ENCODE measurements around the gene CLEC4E.
"Not testable (repeated sequence)": the region's sequence is repeated elsewhere in the genome, so short reads cannot be mapped to it uniquely, and the experiment has no call there.

The CLEC4E gene

GRCh38 chr12:8566525-8566924 lies 25.8 kb upstream of the CLEC4E start:
- Histone ChIP-seq H3K9me3 (ENCODE audit: insufficient read depth, low read depth, low read length) (no peaks in the 10 kb centered on the region), H3K36me3 (ENCODE audit: insufficient read depth, low read length) (no peaks in the 10 kb centered on the region), H3F3A (ENCODE audit: low read depth) (no peaks in the 10 kb centered on the region), H3K27me3 (ENCODE audit: insufficient read depth, low read length, poor library complexity, severe bottlenecking) (no peaks in the 10 kb centered on the region), H3K79me2 (ENCODE audit: insufficient read depth, low read length) (no peaks in the 10 kb centered on the region), H2AFZ (ENCODE audit: low read length) (no peak overlapping the region), H3K4me1 (ENCODE audit: insufficient read depth, low read length, poor library complexity, severe bottlenecking) (no peaks in the 10 kb centered on the region), H3K4me3 (ENCODE audit: low read length, poor library complexity, severe bottlenecking) (no peak overlapping the region), H3K9me2 (replicated peaks; ENCODE audit: low read depth, low read length) (no peaks in the 10 kb centered on the region), H3K4me2 (ENCODE audit: low read depth, low read length, poor library complexity, severe bottlenecking) (no peak overlapping the region), H3K9ac (ENCODE audit: low read depth, low read length, poor library complexity, severe bottlenecking) (no peak overlapping the region), H4K20me1 (ENCODE audit: insufficient read depth, low read length, poor library complexity, severe bottlenecking) (no peaks in the 10 kb centered on the region)
- TF ChIP-seq EZH2phosphoT487 (IDR thresholded peaks at IDR 0.05; ENCODE audit: borderline replicate concordance): no peak
- TF ChIP-seq, protein P1, sequence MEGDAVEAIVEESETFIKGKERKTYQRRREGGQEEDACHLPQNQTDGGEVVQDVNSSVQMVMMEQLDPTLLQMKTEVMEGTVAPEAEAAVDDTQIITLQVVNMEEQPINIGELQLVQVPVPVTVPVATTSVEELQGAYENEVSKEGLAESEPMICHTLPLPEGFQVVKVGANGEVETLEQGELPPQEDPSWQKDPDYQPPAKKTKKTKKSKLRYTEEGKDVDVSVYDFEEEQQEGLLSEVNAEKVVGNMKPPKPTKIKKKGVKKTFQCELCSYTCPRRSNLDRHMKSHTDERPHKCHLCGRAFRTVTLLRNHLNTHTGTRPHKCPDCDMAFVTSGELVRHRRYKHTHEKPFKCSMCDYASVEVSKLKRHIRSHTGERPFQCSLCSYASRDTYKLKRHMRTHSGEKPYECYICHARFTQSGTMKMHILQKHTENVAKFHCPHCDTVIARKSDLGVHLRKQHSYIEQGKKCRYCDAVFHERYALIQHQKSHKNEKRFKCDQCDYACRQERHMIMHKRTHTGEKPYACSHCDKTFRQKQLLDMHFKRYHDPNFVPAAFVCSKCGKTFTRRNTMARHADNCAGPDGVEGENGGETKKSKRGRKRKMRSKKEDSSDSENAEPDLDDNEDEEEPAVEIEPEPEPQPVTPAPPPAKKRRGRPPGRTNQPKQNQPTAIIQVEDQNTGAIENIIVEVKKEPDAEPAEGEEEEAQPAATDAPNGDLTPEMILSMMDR (conservative IDR thresholded peaks at IDR 0.05; ENCODE audit: low read length): no peak

DNA sequence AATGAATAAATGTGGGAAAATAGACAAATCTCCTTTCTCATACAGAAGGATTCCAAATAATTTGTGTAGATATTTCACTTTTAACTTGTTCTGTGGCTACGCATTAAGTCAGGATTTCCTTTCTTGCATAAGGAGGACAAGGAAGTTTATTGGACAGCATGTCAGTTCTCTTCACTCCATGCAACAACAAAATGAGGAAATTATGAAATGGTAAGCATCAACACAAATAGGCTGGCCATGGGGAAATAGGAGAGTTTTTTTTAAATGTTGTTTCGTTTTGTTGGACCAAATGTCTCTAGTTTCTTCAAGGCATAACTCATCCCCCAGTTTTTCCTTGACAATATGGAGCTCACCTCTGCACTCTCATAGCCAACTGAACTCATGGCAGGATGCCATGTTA lies 25.3 kb upstream of the CLEC4E start:
- not testable (repeated sequence) for H3K4me3 ChIP-seq (ENCODE audit: low read length, poor library complexity, severe bottlenecking); H3K9me3 ChIP-seq (ENCODE audit: insufficient read depth, low read depth, low read length); H3K79me2 ChIP-seq (ENCODE audit: insufficient read depth, low read length); H4K20me1 ChIP-seq (ENCODE audit: insufficient read depth, low read length, poor library complexity, severe bottlenecking); H3K9me2 ChIP-seq (replicated peaks; ENCODE audit: low read depth, low read length); H3K4me1 ChIP-seq (ENCODE audit: insufficient read depth, low read length, poor library complexity, severe bottlenecking); H3K4me2 ChIP-seq (ENCODE audit: low read depth, low read length, poor library complexity, severe bottlenecking); H3K36me3 ChIP-seq (ENCODE audit: insufficient read depth, low read length); H2AFZ ChIP-seq (ENCODE audit: low read length); H3F3A ChIP-seq (ENCODE audit: low read depth); H3K27me3 ChIP-seq (ENCODE audit: insufficient read depth, low read length, poor library complexity, severe bottlenecking); H3K9ac ChIP-seq (ENCODE audit: low read depth, low read length, poor library complexity, severe bottlenecking)

- TF ChIP-seq, protein P1 (conservative IDR thresholded peaks at IDR 0.05; ENCODE audit: low read length): no peak
- TF ChIP-seq EZH2phosphoT487 (IDR thresholded peaks at IDR 0.05; ENCODE audit: borderline replicate concordance): no peak
- Histone ChIP-seq H3K36me3 (ENCODE audit: insufficient read depth, low read length) (no peaks in the 10 kb centered on the region), H3K9me3 (ENCODE audit: insufficient read depth, low read depth, low read length) (no peaks in the 10 kb centered on the region), H3F3A (ENCODE audit: low read depth) (no peaks in the 10 kb centered on the region), H3K4me2 (ENCODE audit: low read depth, low read length, poor library complexity, severe bottlenecking) (no peak overlapping the region), H2AFZ (ENCODE audit: low read length) (no peak overlapping the region), H3K79me2 (ENCODE audit: insufficient read depth, low read length) (no peaks in the 10 kb centered on the region), H3K9ac (ENCODE audit: low read depth, low read length, poor library complexity, severe bottlenecking) (no peak overlapping the region), H3K4me1 (ENCODE audit: insufficient read depth, low read length, poor library complexity, severe bottlenecking) (no peaks in the 10 kb centered on the region), H3K9me2 (replicated peaks; ENCODE audit: low read depth, low read length) (no peaks in the 10 kb centered on the region), H4K20me1 (ENCODE audit: insufficient read depth, low read length, poor library complexity, severe bottlenecking) (no peaks in the 10 kb centered on the region), H3K4me3 (ENCODE audit: low read length, poor library complexity, severe bottlenecking) (no peak overlapping the region), H3K27me3 (ENCODE audit: insufficient read depth, low read length, poor library complexity, severe bottlenecking) (no peaks in the 10 kb centered on the region)
Measured at GRCh38 chr12:8564656-8565055, 24.0 kb upstream of the CLEC4E start.

GRCh38 chr12:8563356-8563755 lies 22.7 kb upstream of the CLEC4E start:
- TF ChIP-seq, protein P1 (conservative IDR thresholded peaks at IDR 0.05; ENCODE audit: low read length): no peak
- TF ChIP-seq EZH2phosphoT487 (IDR thresholded peaks at IDR 0.05; ENCODE audit: borderline replicate concordance): no peak
- Histone ChIP-seq H2AFZ (ENCODE audit: low read length) (no peak overlapping the region), H3K9ac (ENCODE audit: low read depth, low read length, poor library complexity, severe bottlenecking) (no peak overlapping the region), H3K4me1 (ENCODE audit: insufficient read depth, low read length, poor library complexity, severe bottlenecking) (no peaks in the 10 kb centered on the region), H3K27me3 (ENCODE audit: insufficient read depth, low read length, poor library complexity, severe bottlenecking) (no peaks in the 10 kb centered on the region), H3K79me2 (ENCODE audit: insufficient read depth, low read length) (no peaks in the 10 kb centered on the region), H3K4me2 (ENCODE audit: low read depth, low read length, poor library complexity, severe bottlenecking) (no peak overlapping the region), H3K9me2 (replicated peaks; ENCODE audit: low read depth, low read length) (no peaks in the 10 kb centered on the region), H3F3A (ENCODE audit: low read depth) (no peaks in the 10 kb centered on the region), H3K9me3 (ENCODE audit: insufficient read depth, low read depth, low read length) (no peaks in the 10 kb centered on the region), H3K4me3 (ENCODE audit: low read length, poor library complexity, severe bottlenecking) (no peak overlapping the region), H4K20me1 (ENCODE audit: insufficient read depth, low read length, poor library complexity, severe bottlenecking) (no peaks in the 10 kb centered on the region), H3K36me3 (ENCODE audit: insufficient read depth, low read length) (no peaks in the 10 kb centered on the region)

All from Loucy (cell line).